Measurements from ENCODE around the gene SMIM14.
"Not testable (repeated sequence)": the region's sequence is repeated elsewhere in the genome, so short reads cannot be mapped to it uniquely, and the experiment has no call there.

Gene SMIM14

GRCh38 chr4:39596971-39597370 is 41.7 kb downstream of the SMIM14 start:
- no peak for DNase-seq (ENCODE audit: low read depth)

DNA sequence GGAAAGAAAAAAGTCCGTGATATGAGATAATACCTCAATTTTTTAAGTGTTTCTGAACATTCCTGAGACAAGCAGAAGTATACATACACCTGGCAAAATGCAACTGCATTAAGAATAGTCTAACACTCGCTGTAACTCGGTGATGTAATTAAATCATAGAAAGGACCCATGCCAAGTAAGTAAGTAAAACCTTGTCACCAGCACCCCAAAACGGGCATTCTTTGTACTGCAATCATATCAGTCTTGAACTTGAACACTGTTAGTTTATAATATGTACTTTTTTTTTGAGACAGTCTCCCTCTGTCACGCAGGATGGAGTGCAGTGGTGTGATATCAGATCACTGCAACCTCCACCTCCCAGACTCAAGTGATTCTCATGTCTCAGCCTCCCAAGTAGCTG is 47.4 kb downstream of the SMIM14 start:
- DNase-seq (ENCODE audit: low read depth): no peak

- no peak for DNase-seq (ENCODE audit: low read depth)
Observed at GRCh38 chr4:39587881-39588280, 50.8 kb downstream of the SMIM14 start.

DNA sequence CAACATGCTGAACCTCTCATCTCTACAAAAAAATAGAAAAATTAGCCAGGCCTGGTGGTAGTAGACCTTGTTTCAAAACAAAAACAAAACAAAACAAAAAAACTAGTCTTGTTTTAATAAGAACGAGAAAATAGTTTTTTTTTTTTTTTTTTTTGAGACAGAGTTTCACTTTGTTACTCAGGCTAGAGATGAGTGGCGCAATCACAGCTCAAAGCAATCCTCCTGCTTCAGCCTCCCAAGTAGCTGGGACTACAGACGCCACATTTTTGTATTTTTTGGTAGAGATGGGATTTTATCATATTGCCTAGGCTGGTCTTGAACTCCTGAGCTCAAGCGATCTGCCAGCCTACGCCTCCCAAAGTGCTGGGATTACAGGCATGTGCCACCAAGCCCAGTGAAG is 63.7 kb downstream of the SMIM14 start:
- no peak for DNase-seq (ENCODE audit: low read depth)

DNA sequence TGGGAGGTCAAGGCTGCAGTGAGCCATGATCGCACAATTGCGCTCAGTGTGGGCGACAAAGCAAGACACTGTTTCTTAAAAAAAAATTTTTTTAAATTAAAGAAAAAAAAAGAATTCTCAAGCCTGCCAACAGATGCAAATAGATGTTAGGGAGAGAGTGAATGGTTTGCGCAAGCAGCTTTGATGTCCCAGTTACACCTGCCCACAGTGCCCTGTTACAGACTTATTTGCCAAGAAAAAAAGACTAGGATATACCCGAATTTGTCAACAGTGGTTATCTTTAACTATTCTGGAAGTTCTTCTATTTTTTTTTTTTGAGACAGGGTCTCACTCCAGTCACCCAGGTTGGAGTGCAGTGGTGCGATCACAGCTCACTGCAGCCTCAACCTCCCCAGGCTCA is 67.2 kb downstream of the SMIM14 start:
- no peak for DNase-seq (ENCODE audit: low read depth)

DNA sequence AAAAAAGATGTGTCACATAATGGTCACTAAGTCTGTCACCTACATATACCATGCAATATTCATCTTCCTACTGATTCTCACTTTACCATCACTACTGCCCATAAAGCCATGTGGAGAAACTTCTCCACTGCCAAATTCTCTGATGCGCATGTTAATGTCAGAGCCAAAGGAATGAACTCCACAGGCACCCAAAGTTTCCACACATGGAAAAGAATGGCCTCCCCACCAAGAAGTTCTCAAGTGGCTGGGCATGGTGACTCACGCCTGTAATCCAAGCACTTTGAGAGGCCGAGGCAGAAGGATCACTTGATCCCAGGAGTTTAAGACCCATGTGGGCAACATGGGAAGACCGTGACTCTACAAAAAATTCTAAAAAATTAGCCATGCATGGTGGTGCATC is 67.6 kb downstream of the SMIM14 start:
- no peak for DNase-seq (ENCODE audit: low read depth)

- DNase-seq (ENCODE audit: low read depth): no peak
Observed at GRCh38 chr4:39569209-39569608, 69.5 kb downstream of the SMIM14 start.

DNA sequence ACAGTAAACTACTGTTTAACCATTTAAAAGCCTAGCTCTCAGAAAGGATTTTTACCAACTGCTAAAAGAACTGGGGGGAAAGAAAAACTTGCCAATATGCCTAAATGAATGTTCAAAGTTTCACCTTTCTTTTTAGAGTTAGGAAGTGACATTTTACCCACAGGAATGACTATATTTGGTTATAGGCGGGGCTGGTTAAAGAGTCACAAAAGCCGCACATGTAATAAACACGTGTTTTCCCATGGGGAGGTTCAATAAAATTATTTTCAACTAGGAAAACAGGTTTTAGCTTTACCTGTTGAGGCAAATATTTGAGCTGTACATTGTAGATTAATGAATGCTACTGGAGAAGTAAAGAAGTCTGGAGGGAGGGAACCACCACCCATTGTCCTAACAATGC is 69.9 kb downstream of the SMIM14 start:
- no peak for DNase-seq (ENCODE audit: low read depth)

DNA sequence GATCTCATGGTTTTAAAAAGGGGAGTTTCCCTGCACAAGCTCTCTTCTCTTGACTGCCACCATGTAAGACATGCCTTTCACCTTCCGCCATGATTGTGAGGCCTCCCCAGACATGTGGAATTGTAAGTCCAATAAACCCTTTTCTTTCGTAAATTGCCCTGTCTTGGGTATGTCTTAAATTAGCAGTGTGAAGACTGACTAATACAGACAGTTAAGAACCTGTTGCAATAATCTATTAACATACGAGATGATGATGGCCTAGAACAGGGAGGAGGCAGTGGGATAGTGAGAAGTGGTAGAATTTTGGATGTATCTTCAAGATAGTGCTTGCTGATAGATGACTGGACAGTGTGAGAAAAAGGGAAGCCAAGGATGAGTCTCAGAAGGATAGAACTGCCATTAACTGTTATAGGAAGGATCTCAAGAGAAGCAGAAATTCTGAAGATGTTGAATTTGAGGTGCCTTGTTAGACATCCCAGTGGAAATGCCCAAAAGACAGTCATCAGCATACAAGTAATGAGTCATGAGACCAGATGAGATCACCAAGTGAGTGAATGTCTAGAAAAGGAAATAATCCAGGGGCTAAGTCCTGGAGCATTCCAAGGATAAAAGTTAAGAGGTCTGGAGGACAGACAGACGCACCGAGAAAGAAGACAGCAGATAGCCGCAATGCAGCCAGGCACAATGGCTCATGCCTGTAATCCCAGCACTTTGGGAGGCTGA is 72.6 kb downstream of the SMIM14 start:
- no peak for DNase-seq (ENCODE audit: low read depth)

GRCh38 chr4:39563346-39563847 is 75.3 kb downstream of the SMIM14 start:
- no peak for DNase-seq (ENCODE audit: low read depth)

GRCh38 chr4:39562792-39563191 is 75.9 kb downstream of the SMIM14 start:
- DNase-seq (ENCODE audit: low read depth): no peak

- no peak for DNase-seq (ENCODE audit: low read depth)
Observed at GRCh38 chr4:39559626-39560025, 79.0 kb downstream of the SMIM14 start.

DNA sequence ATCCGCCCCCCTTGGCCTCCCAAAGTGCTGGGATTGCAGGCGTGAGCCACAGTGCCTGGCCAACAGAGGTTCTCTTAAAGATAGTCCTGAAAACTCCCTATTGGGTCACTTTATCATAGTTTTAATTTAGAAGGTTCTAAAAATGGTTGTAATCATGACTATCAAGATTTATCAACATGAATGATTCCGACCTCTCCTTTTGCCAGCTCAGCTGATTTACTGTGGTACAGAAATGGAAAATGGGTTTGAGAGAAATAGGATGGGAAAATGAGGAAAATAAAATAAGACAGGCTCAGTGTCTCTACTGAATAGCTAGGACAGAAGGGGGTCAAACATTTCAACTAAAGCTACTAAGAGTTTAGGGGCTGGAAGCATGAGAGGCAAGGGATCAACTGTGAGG is 83.2 kb downstream of the SMIM14 start:
- DNase-seq (ENCODE audit: low read depth): no peak

DNA sequence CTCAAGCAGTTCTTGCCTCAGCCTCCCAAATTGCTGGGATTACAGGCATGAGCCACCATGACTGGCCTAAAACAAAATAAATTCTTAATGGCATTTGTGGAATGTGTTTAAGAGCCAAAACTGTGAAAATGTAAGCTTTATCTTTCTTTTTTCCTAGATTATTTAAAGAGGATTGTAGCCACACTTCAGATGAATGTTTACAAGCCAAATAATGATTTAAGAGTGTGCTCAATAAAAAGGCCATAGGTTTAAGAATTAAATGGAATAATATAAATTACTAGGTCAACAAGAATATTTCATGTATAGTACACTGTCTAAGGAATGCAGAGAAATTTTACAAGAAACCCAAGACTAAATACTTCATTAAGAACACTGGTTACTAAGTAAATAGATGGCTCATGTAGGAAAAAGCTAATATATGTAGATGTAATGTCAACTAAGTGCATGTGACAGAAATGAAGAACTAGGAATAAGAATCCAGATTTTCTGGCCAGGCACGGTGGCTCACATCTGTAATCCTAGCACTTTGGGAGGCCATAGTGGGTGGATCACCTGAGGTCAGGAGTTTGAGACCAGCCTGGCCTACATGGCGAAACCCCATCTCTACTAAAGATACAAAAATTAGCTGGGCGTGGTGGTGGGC is 90.1 kb downstream of the SMIM14 start:
- no peak for DNase-seq (ENCODE audit: low read depth)

GRCh38 chr4:39544580-39545315 is 93.9 kb downstream of the SMIM14 start:
- DNase-seq (ENCODE audit: low read depth): no peak

GRCh38 chr4:39544080-39544479 is 94.6 kb downstream of the SMIM14 start:
- not testable (repeated sequence) for DNase-seq (ENCODE audit: low read depth)

DNA sequence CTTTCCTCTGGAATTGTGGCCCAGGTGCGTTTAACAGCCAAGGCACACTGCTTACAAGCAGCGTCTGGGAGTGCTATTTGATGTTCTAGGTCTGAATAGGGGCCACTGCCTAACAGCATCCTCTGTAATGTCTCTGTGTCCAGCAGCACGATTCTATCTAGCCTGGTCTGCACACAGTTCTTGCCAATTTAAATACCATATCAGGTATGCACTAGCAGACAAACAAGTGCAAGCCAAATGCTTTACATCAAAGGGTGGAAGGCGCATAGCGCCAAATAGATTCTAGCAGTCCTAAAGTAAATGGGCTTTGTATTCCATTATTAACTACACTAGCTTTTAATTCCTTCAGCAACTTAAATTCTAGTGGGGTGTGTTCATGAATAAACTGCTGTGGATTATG is 95.6 kb downstream of the SMIM14 start:
- DNase-seq (ENCODE audit: low read depth): no peak

GRCh38 chr4:39542611-39543012 is 96.1 kb downstream of the SMIM14 start:
- DNase-seq (ENCODE audit: low read depth): no peak

GRCh38 chr4:39541987-39542610 is 96.6 kb downstream of the SMIM14 start:
- DNase-seq (ENCODE audit: low read depth): no peak

DNA sequence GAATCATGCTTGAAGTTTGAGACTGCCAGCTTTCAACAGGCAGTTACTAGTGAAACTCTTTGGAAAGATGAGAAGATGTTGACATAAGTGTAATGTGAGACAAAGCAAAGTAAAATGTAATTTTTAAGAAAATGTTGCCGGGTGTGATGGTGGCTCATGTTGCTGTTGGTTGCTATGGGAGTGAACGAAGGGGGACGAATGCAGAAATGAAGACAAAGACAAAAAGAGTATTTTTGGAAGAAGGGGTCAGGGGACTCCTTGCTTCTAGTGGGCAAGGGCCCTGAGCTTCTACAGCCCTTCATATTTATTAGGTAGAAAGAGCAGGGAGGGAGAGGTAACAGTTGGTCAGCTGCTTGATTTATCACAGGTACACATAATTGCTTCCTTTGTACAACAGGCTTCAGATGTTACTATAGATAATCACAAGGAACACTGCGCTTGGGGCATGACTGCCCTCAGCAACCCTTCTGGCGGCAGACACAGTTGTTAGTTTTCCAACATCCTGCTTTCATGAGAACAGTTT is 99.5 kb downstream of the SMIM14 start:
- no peak for DNase-seq (ENCODE audit: low read depth)

DNA sequence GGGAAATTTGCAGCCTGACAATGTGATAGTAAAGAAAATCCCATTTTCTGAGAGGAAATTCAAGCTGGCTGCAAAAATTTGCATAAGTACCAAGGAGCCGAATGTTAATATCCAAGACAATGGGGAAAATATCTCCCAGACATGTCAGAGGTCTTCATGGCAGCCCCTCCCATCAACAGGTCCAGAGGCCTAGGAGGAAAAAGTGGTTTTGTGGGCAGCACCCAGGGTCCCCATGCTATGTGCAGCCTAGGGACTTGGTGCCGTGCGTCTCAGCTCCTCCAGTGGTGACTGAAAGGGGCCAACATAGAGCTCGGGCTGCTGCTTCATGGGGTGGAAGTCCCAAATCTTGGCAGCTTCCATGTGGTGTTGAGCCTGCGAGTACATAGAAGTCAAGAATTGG is 105.1 kb downstream of the SMIM14 start:
- no peak for DNase-seq (ENCODE audit: low read depth)

DNA sequence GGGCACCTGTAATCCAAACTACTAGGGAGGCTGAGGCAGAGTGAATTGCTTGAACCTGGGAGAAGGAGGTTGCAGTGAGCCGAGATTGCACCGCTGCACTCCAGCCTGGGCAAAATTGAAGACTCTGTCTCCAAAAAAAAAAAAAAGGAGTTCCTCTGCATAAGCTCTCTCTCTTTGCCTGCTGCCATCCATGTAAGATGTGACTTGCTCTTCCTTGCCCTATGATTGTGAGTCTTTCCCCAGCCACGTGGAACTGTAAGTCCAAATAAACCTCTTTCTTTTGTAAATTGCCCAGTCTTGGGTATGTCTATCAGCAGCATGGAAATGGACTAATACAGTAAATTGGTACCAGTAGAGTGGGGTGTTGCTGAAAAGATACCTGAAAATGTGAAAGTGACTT is 106.4 kb downstream of the SMIM14 start:
- DNase-seq (ENCODE audit: low read depth): not testable (repeated sequence)
